Activated T-helper 2 cell treated with anti-CD3 and anti-CD28 coated beads, Interferon-gamma antibody, Interleukin-2, Interleukin-4, amounts not matched to agents 10 μg/mL and 5 μg/mL and 100 μg/mL, durations not matched to agents 14 hours and 24 hours and 36 hours (primary cell): ENCODE data around the gene SOX12. TPM values are rescaled to one million over a fixed set of nuclear protein-coding genes. Genes with fewer than 3 reads are reported as not detected.
"Not testable (repeated sequence)": the region's sequence is repeated elsewhere in the genome, so short reads cannot be mapped to it uniquely, and the experiment has no call there.

Source experiments
- DNase-seq: peaks from one replicate; pipeline ENCODE4 v3.0.0; 2021; ENCODE audit warnings: low spot score
- H3K27ac Mint-ChIP-seq: one replicate; pipeline ENCODE4 v1.8.0; 2021; ENCODE audit warnings: mixed read lengths
- H3K27me3 Mint-ChIP-seq: one replicate; pipeline ENCODE4 v1.8.0; 2021; ENCODE audit warnings: low read depth, mixed read lengths
- H3K36me3 Mint-ChIP-seq: one replicate; pipeline ENCODE4 v1.8.0; 2021; ENCODE audit warnings: low read depth, mixed read lengths
- H3K4me1 Mint-ChIP-seq: one replicate; pipeline ENCODE4 v1.8.0; 2021; ENCODE audit warnings: low read depth, mixed read lengths
- H3K4me3 Mint-ChIP-seq: one replicate; pipeline ENCODE4 v1.8.0; 2021; ENCODE audit warnings: low read depth, mild to moderate bottlenecking, moderate library complexity, mixed read lengths
- H3K9me3 Mint-ChIP-seq: one replicate; pipeline ENCODE4 v1.8.0; 2021; ENCODE audit warnings: mixed read lengths
- intact Hi-C: fragments of 100-400 bp; cut with micrococcal nuclease; formaldehyde crosslinking; loops from one replicate; pipeline ENCODE4 v1.15.1; 2023
- total RNA-seq: library from RNA; stranded (reverse); gene quantifications from 2 replicates; pipeline ENCODE4 v1.2.3, GENCODE V29; 2022

SOX12 gene
- total RNA-seq, 1 donor from 2014 or later: 14.4 TPM

DNA sequence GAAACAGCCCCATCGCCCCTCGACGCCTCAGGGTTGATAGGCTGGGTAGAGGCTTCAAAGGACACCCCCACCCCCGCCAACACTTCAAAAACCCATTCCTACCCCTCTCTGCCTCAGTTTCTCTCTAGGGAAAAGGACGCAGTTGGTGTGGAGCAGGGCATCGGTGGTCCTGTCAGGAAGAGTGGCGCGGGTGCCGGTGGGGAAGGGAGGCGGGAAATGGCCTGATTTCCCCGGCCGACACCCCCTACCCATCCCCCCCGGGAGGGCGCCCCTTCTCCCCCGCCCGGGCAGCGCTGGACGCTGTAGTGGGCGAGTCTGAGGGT, 21.9 kb downstream of the SOX12 start:
- H3K27me3 Mint-ChIP-seq: peaks cover 7% of the 10 kb centered on the region
- no peak overlapping the region for H3K27ac Mint-ChIP-seq
- intact Hi-C loops: loop anchor here (2.0 kb wide), 1 partner anchor 20 kb away; no protein-coding TSS in a partner anchor
- no peaks in the 10 kb centered on the region for H3K9me3 Mint-ChIP-seq
- DNase-seq: no peak
- peaks cover 16% of the 10 kb centered on the region for H3K4me1 Mint-ChIP-seq
- peaks cover 3% of the 10 kb centered on the region for H3K36me3 Mint-ChIP-seq
- H3K4me3 Mint-ChIP-seq: peak overlapping the region; percentile 92

DNA sequence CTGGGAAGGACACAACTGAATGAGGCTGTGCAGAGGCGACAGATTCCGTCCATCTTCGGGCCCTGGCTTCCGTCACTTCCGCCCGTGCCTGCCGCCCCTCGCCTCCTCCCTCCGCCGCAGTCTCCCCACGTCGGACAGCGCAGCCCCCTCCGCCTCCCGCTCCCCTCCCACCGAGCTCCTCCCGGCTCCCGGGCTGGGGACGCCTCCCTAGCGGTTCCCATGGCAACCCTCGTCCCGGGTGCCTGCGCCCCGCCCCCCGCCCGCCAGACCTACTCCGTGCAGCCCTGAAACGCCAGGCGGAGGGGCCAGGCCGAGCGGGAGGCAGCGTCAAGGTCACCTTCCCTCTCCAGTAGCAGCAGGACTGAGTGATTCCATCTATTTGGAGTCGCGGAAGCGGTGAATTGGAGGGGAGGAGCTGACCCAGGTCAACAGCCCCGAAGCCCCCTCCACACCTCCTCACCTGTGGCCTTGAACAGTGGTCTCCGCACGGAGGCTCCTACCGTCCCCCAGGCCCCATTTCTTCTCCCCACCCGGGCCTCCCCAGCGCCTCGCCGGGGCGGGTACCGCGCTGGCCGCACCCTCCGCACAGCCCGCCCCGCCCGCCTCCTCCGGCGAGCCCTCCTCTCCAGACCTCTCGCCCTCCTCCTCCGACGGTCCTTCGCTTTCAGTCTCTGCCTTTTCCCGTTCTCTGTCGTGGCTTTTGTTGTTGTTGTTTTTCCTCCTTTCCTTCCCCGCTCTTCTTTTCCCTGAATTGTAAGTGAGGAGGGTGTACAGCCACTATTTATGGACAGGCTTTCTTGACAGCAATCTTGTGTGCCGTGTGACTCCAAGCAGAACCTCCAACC, 22.5 kb downstream of the SOX12 start:
- H3K27me3 Mint-ChIP-seq: peaks cover 7% of the 10 kb centered on the region
- intact Hi-C loops: loop anchor here (2.0 kb wide), 1 partner anchor 21 kb away; no protein-coding TSS in a partner anchor
- no peaks in the 10 kb centered on the region for H3K9me3 Mint-ChIP-seq
- peak overlapping the region; percentile 74 for H3K27ac Mint-ChIP-seq
- H3K36me3 Mint-ChIP-seq: peaks cover 3% of the 10 kb centered on the region
- H3K4me3 Mint-ChIP-seq: peak overlapping the region; percentile 92
- peaks cover 16% of the 10 kb centered on the region for H3K4me1 Mint-ChIP-seq
- DNase-seq: peak; percentile 55

DNA sequence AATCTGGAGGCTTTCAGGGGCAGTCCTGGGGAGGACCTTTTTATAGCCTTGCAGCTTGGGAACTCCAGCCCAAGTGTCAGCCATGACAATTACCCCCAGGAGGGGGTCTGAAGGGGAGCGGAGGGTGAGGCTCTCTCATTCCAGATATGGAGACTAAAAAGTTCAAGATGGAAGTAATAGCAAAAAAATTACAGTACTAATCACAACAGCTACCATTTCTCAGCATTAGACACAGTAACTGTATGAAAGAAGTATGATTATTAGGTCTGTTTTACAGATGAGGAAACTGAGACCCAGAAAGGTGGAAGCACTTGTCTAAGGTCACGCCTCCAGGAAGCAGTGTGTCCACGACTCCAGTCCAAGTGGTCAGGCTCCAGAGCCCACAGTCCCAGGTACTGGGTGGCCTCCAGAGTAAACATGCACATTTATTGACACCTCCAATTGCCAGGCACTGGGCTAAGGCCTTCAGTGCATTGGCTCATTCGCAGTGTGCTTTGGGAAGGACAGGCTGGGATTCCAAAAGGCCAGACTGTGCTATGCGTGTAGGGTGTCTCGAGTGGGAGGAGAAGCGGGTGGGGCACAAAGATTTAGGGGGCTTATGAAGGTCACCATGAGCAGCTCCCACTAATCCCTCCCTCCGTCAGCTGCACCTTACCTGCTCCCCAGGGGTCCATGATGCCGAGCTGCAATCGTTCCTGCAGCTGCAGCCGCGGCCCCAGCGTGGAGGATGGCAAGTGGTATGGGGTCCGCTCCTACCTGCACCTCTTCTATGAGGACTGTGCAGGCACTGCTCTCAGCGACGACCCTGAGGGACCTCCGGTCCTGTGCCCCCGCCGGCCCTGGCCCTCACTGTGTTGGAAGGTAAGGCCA, 23.9 kb downstream of the SOX12 start:
- H3K27me3 Mint-ChIP-seq: peaks cover 7% of the 10 kb centered on the region
- peaks cover 3% of the 10 kb centered on the region for H3K36me3 Mint-ChIP-seq
- no peak for DNase-seq
- peaks cover 16% of the 10 kb centered on the region for H3K4me1 Mint-ChIP-seq
- no peaks in the 10 kb centered on the region for H3K9me3 Mint-ChIP-seq
- H3K4me3 Mint-ChIP-seq: peak overlapping the region; percentile 92
- intact Hi-C loops: no loop called here
- no peak overlapping the region for H3K27ac Mint-ChIP-seq

- no peak for DNase-seq
- H3K4me3 Mint-ChIP-seq: no peak overlapping the region
- no peaks in the 10 kb centered on the region for H3K36me3 Mint-ChIP-seq
- H3K27ac Mint-ChIP-seq: no peak overlapping the region
- intact Hi-C loops: loop anchor here (10.0 kb wide), 1 partner anchor 52 kb away; the partner anchor contains the start of gene RBCK1
- H3K9me3 Mint-ChIP-seq: no peaks in the 10 kb centered on the region
- peaks cover 10% of the 10 kb centered on the region for H3K4me1 Mint-ChIP-seq
- H3K27me3 Mint-ChIP-seq: no peaks in the 10 kb centered on the region
Observed at GRCh38 chr20:353166-353565, 27.8 kb downstream of the SOX12 start.

DNA sequence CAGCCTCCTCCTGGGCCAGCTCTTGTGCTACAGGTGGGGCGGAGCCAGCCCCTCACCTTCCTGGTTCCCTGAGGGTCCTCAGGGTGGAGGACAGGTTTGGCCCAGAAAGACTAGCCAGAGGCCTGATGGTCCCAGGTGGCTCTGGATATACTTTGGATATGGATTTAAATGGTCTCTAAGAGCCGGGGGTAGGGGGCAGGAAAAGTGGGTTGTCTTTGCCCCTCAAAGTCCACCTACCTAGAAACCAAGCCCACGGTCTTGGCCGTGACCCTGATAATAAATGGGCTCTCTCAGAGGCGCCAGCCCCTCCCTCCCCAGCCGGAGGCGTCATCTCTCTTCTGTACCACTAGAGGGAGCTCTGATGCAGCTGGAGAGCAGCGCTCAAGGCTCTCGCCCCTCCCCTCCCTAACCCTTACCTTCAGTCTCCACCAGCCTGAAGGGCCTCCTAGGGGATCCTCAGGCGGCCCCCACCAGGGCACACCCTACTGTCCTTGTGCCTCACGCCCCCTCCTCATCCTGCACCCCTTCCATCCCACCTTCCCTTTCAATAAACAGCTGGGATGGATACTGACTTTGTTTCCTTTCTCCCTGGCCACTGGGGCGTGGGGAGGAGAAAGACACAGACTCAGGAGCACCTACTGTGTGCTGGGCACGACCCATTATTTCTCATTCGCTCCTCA, 29.1 kb downstream of the SOX12 start:
- H3K36me3 Mint-ChIP-seq: no peaks in the 10 kb centered on the region
- intact Hi-C loops: loop anchor here (1.0 to 10.0 kb wide), 4 partner anchors 50 to 291 kb away; partner anchors contain the start of gene RBCK1
- H3K4me3 Mint-ChIP-seq: no peak overlapping the region
- H3K27me3 Mint-ChIP-seq: no peaks in the 10 kb centered on the region
- H3K4me1 Mint-ChIP-seq: peaks cover 4% of the 10 kb centered on the region
- no peaks in the 10 kb centered on the region for H3K9me3 Mint-ChIP-seq
- no peak overlapping the region for H3K27ac Mint-ChIP-seq
- peak; percentile 74 for DNase-seq

GRCh38 chr20:356154-356553, 30.8 kb downstream of the SOX12 start:
- not testable (repeated sequence) for H3K9me3 Mint-ChIP-seq, H3K27me3 Mint-ChIP-seq, H3K36me3 Mint-ChIP-seq, DNase-seq, H3K27ac Mint-ChIP-seq, H3K4me1 Mint-ChIP-seq, H3K4me3 Mint-ChIP-seq
- intact Hi-C loops: loop anchor here (10.0 kb wide), 1 partner anchor 49 kb away; the partner anchor contains the start of gene RBCK1

GRCh38 chr20:356745-357144, 31.4 kb downstream of the SOX12 start:
- Mint-ChIP-seq H3K4me1 (peaks cover 4% of the 10 kb centered on the region), H3K27me3 (no peaks in the 10 kb centered on the region), H3K27ac (no peak overlapping the region), H3K36me3 (no peaks in the 10 kb centered on the region), H3K9me3 (no peaks in the 10 kb centered on the region), H3K4me3 (no peak overlapping the region)
- intact Hi-C loops: loop anchor here (10.0 kb wide), 1 partner anchor 48 kb away; the partner anchor contains the start of gene RBCK1
- DNase-seq: no peak

DNA sequence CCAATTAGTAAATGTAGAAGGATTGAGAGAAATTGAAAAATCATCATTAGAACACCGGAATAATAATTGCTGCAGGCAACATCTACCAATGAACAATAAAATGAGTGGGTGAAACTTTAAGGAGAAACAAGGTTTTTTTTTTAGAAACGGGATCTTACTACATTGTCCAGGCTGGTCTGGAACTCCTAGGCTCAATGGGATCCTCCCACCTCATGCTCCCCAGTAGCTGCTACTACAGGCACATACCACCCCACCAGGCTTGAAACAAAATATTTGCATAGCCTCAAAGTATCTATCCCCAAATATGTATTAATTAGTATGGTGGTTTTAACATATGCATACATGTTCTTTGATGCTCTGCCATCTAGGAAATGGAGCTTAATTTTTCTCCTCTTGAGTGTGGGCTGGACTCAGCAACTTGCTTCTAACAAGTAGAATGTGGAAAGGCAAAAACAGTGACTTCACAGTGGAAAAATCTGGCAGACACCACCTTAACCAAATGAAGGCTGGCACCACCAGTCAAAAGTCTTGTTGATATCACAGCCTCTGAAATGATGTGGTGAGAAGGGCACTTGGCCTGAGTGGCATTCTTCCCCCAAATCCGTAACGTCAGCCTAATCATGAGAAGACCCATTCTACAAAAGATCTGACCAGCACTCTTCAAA, 33.7 kb downstream of the SOX12 start:
- H3K9me3 Mint-ChIP-seq: no peaks in the 10 kb centered on the region
- no peak overlapping the region for H3K27ac Mint-ChIP-seq
- H3K4me3 Mint-ChIP-seq: no peak overlapping the region
- DNase-seq: no peak
- H3K27me3 Mint-ChIP-seq: no peaks in the 10 kb centered on the region
- intact Hi-C loops: loop anchor here (10.0 kb wide), 1 partner anchor 46 kb away; the partner anchor contains the start of gene RBCK1
- H3K4me1 Mint-ChIP-seq: peaks cover 9% of the 10 kb centered on the region
- no peaks in the 10 kb centered on the region for H3K36me3 Mint-ChIP-seq

DNA sequence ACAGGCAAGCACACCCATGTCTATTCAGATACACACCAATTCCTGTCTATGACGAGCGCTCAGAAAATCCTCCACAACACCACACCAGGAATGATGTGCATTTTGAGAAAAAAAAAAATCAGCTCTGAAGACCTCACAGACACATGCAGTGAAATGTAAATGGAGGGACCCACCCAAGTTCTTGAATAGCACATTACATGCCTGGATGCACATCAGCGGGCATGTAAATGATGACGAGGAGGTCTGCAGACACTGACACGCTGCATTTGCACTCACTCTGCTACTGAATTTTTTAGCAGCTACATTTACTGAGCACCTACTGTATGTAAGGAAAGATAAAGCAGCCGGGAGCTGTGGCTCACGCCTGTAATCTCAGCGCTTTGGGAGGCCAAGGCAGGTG, 36.2 kb downstream of the SOX12 start:
- Mint-ChIP-seq H3K9me3 (no peaks in the 10 kb centered on the region), H3K27ac (no peak overlapping the region), H3K4me1 (peaks cover 29% of the 10 kb centered on the region), H3K27me3 (no peaks in the 10 kb centered on the region), H3K36me3 (no peaks in the 10 kb centered on the region), H3K4me3 (no peak overlapping the region)
- intact Hi-C loops: no loop called here
- no peak for DNase-seq

DNA sequence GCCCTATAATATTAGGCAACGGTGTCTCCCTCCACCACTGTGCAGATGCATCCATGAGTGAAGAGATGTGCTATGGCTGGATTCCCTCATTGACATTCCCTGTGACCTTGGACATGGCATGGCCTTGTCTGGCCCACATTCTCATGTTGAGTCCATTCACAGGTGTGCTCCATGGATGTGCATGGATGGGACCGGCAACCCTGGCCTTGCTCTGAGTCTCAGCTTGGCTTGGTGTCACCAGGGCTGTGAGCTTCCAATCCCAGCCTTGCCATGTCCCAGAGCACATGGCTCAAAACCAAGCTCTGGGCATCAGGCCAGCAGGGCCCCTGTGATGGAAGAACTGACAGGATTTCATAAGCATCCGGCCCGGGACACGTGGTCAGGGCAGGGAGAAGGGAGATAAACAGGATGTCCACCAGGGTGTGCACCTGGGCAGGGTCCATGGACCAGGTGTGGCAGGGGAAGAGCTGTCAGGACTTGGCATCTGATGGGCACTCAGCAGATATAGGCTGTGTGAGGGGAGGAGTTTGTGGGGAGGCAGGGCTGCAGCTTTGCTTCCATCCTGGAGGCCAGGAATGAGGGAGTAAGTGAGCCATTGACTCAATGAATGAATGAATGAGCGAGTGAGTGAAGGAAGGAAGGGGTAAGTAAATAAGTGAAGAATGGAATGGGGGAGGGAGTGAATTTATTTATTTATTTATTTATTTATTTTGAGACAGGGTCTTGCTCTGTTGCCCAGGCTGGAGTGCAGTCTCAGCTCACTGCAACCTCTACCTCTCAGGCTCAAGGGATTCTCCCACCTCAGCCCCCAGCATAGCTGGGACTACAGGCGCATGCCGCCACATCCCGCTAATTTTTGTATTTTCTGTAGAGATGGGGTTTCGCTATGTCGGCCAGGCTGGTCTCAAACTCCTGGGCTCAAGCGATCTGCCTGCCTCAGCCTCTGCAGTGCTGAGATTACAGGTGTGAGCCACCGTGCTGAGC, 37.2 kb downstream of the SOX12 start:
- H3K4me1 Mint-ChIP-seq: peaks cover 32% of the 10 kb centered on the region
- no peaks in the 10 kb centered on the region for H3K9me3 Mint-ChIP-seq
- H3K36me3 Mint-ChIP-seq: no peaks in the 10 kb centered on the region
- no peak overlapping the region for H3K4me3 Mint-ChIP-seq
- peak overlapping the region; percentile 10 for H3K27ac Mint-ChIP-seq
- no peaks in the 10 kb centered on the region for H3K27me3 Mint-ChIP-seq
- DNase-seq: no peak
- intact Hi-C loops: no loop called here

- Mint-ChIP-seq H3K4me1 (peaks cover 32% of the 10 kb centered on the region), H3K4me3 (no peak overlapping the region), H3K36me3 (no peaks in the 10 kb centered on the region), H3K27me3 (no peaks in the 10 kb centered on the region), H3K9me3 (no peaks in the 10 kb centered on the region), H3K27ac (no peak overlapping the region)
- no peak for DNase-seq
- intact Hi-C loops: no loop called here
Observed at GRCh38 chr20:363319-364078, 38.1 kb downstream of the SOX12 start.
